Mucosa of stomach (tissue), 1 donor: ENCODE results near the gene VENTX.
"Not testable (repeated sequence)": the region's sequence is repeated elsewhere in the genome, so short reads cannot be mapped to it uniquely, and the experiment has no call there.

Source experiments
- H3K27me3 ChIP-seq: one replicate; pipeline ENCODE4 v1.7.0; 2013; ENCODE audit warnings: mild to moderate bottlenecking, low read length; ENCODE audit not compliant: control insufficient read depth, insufficient read depth
- H3K36me3 ChIP-seq: one replicate; pipeline ENCODE4 v1.7.0; 2013; ENCODE audit warnings: low read length; ENCODE audit not compliant: control insufficient read depth, insufficient read depth
- H3K4me1 ChIP-seq: one replicate; pipeline ENCODE4 v1.7.0; 2013; ENCODE audit warnings: mild to moderate bottlenecking, low read length; ENCODE audit not compliant: control insufficient read depth, insufficient read depth
- H3K4me3 ChIP-seq: one replicate; pipeline ENCODE4 v1.7.0; 2013; ENCODE audit warnings: low read length
- H3K9ac ChIP-seq: one replicate; pipeline ENCODE4 v1.7.0; 2013; ENCODE audit warnings: mild to moderate bottlenecking, low read length, moderate library complexity
- H3K9me3 ChIP-seq: one replicate; pipeline ENCODE4 v1.7.0; 2013; ENCODE audit warnings: mild to moderate bottlenecking, low read length, moderate library complexity; ENCODE audit not compliant: control insufficient read depth
- donor health status: Pancreatic carcinoma.

The VENTX gene

DNA sequence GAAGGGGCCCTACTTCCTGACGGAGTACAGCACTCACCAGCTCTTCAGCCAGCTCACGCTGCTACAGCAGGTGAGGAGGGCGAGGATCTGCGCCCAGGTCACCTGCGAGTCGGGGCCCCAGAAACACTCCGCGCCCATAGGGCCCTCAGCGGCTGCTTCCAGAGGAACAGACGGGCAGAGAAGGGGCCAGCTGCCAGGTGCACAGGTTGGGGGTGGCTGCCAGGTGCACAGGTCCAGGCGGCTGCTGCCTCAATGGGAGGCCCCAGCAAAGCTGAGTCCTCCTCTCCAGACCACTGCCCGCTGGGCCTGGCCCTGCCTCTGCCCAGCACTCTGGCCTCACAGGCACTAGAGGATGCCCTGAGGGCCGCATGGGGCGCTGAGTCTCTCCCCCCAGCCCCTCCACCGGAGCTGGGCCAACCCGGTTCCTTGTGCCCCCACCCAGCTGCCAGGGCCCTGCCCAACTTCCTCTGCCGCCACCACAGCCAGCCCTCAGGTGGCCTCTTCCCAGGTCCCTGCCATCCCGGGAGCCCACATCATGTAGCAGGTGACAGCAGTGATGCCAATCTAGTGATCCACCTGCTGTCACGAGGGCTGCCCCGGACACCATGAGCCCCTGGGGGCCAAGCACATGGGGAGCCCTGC is 24.7 kb upstream of the VENTX start:
- H3K4me1 ChIP-seq = no peaks in the 10 kb centered on the region
- H3K27me3 ChIP-seq = no peaks in the 10 kb centered on the region
- H3K9me3 ChIP-seq = no peaks in the 10 kb centered on the region
- H3K9ac ChIP-seq = no peak overlapping the region
- H3K4me3 ChIP-seq = no peak overlapping the region
- no peaks in the 10 kb centered on the region for H3K36me3 ChIP-seq

DNA sequence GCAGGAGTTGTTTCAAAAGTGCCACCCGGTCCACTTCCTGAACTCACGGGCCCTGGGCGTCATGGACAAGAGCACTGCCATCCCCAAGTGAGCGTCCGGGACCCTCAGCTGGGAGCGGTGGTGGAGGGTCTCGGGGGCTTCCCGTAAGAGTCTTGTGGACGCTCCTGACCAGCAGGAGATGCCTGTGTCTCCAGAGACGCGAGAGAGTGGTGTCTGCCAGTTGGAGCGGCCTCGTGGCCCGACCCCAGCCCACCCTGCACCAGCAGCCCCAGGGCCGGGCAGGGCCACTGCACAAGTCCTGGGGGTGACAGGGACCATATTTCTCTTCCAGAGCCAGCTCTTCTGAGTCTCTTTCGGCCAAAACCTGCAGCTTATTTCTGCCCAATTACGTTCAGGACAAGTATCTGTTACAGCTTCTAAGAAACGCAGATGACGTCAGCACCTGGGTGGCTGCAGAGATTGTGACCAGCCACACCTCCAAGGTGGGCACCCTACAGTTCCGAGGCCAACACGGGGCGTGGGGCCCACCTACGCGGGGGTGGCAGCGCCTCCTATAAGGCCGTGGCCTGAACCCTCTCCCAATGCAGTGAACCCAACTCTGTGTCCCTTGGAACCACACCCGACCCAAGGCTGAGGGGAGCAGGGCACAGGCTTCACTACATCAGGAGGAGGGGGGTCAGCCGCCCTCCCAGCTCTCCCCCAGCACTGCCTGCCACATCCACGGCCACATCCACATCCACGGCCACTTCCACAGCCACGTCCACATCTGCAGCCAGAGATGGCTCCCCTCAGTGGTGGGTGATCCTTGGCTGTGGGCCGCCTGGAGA is 23.8 kb upstream of the VENTX start:
- Histone ChIP-seq H3K4me3 (no peak overlapping the region), H3K9me3 (no peaks in the 10 kb centered on the region), H3K27me3 (peaks cover 1% of the 10 kb centered on the region), H3K9ac (no peak overlapping the region), H3K4me1 (no peaks in the 10 kb centered on the region), H3K36me3 (no peaks in the 10 kb centered on the region)

DNA sequence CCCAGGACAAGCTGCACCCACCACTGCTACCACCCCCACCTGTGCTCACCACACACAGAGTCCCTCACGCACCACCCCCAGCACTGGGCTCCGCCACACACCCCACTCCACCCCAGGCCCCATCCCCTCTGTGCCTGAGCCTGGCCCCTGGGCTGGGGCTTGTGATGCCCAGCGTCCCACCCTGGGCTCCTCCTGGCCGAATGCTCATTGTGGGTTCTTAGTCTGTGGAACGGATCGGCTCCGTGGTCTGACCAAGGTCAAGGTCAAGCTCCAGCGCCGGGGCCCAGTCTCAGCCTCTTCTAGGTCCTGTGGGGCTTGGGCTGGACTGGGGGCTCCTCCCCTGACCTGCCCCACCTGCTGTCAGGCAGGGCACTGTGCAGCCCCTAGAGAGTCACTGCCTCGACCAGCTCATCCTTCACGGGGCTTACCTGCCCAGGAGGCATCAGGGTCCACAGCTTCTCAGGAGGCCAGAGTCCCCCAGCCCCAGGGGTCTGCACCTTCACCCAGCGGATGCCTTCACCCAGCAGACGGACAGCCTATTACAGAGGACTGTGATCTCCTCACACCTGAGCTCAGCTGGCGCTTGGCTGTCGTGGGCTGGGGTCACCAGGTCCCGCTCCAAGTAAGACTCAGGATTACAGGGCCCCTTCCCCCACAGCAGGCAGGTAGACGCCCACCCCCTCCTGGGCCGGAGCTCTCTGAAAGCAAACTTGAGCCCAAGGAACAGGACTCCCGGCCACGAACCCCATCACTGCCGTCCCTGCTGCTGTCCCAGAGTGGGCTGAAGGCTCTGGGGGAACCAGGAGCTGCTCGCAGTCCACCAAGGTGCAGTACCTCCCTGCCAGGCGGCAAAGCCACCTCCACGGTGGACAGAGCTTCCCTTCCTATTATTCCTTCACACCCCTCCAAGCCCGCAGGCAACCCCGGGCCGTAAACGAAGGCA is 22.9 kb upstream of the VENTX start:
- no peak overlapping the region for H3K9ac ChIP-seq
- peaks cover 10% of the 10 kb centered on the region for H3K27me3 ChIP-seq
- no peaks in the 10 kb centered on the region for H3K4me1 ChIP-seq
- no peaks in the 10 kb centered on the region for H3K9me3 ChIP-seq
- no peak overlapping the region for H3K4me3 ChIP-seq
- no peaks in the 10 kb centered on the region for H3K36me3 ChIP-seq

DNA sequence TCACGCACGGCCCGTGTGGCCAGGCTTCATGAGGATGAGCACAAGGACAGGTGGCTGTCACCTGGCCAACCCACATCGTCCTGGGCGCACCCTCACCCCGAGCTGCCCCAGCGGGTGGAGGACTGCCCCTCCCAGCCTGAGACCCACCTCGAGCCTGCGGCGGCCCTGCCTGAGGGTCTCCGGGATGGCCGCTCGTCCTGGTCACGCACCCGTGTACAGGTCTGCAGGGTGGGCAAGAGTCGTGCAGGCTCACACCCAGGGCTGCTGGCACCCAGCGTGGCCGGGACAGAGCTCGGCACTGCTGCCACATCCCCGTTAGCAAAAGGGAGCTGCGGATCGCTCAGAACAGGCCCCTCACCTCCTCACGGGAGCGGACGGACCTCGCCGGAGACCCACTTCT is 22.1 kb upstream of the VENTX start:
- H3K27me3 ChIP-seq = peaks cover 12% of the 10 kb centered on the region
- H3K9me3 ChIP-seq = no peaks in the 10 kb centered on the region
- no peak overlapping the region for H3K9ac ChIP-seq
- no peak overlapping the region for H3K4me3 ChIP-seq
- H3K4me1 ChIP-seq = no peaks in the 10 kb centered on the region
- no peaks in the 10 kb centered on the region for H3K36me3 ChIP-seq

DNA sequence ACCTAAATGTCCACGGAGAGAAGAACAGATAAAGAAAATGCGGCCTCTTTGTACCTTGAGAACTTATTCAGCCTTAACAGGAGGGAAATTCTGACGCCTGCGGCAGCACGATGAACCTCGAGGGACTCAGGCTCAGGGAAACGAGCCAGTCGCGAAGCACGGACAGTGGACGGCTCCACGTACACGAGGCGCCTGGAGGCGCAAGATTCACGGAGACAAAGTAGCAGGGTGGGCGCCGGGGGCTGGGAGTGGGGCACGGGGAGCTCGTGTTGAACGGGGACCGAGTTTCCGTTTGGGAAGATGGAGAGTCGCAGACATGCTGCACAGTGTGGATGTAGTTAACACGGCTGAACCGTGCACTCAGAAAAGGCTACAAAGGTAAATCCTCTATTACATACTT is 20.9 kb upstream of the VENTX start:
- Histone ChIP-seq H3K9ac (no peak overlapping the region), H3K27me3 (peaks cover 18% of the 10 kb centered on the region), H3K4me3 (no peak overlapping the region), H3K9me3 (no peaks in the 10 kb centered on the region), H3K4me1 (no peaks in the 10 kb centered on the region), H3K36me3 (no peaks in the 10 kb centered on the region)

DNA sequence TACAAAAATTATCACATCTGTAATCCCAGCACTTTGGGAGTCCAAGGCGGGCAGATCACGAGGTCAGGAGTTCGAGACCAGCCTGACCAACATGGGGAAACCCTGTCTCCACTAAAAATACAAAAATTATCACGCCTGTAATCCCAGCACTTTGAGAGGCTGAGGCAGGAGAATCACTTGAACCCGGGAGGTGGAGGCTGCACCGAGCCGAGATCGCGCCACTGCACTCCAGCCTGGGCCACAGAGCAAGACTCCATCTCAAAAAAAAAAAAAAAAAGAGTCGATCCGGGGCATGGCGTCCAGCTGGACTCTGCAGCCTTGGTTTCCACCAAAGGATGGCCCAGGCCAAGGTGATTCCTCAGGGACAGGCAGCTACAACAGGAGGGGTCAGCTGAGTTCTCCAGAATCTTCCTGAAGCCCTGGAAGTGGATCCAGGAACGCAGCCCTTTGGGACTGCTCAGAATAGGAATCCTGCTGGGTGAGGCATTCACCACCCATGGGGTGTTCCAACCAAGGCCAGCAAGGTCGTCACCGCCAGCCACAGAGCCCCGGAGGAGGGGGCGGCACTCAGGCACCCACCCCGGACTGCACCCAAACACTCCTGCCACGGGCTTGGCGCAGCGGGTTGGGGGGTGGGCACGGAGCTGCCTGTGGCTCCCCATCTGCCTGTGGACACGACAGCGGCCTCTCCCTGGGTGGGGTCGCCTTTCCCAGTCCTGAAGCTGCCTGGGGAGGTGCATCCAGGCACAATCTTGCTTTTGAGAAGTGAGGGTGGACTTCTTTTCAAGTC is 19.7 kb upstream of the VENTX start:
- Histone ChIP-seq H3K27me3 (peaks cover 18% of the 10 kb centered on the region), H3K9ac (no peak overlapping the region)

DNA sequence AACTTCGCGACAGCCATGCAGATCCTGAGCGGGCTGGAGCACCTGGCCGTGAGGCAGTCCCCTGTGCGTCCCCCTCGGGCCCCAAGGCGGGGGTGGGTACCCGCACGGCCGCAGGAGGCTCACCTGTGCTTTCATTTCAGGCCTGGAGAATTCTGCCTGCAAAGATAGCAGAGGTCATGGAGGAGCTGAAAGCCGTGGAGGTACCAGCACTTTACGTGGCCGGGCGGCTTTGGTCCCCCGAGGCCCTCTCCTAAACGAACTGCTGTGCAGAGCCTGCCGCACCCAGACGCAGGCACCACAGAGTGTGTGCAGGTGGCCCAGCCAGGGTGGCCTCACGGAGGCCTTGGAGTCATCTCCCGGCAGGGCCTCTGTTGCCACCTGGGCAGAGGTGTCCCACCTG is 18.8 kb upstream of the VENTX start:
- no peaks in the 10 kb centered on the region for H3K4me1 ChIP-seq
- no peak overlapping the region for H3K9ac ChIP-seq
- no peaks in the 10 kb centered on the region for H3K36me3 ChIP-seq
- H3K27me3 ChIP-seq = peaks cover 18% of the 10 kb centered on the region
- H3K9me3 ChIP-seq = no peaks in the 10 kb centered on the region
- H3K4me3 ChIP-seq = no peak overlapping the region

More for the DNA sequence above, 19.7 kb upstream of the VENTX start:
- Histone ChIP-seq H3K36me3 (no peaks in the 10 kb centered on the region), H3K4me3 (no peak overlapping the region), H3K9me3 (no peaks in the 10 kb centered on the region), H3K4me1 (no peaks in the 10 kb centered on the region)

DNA sequence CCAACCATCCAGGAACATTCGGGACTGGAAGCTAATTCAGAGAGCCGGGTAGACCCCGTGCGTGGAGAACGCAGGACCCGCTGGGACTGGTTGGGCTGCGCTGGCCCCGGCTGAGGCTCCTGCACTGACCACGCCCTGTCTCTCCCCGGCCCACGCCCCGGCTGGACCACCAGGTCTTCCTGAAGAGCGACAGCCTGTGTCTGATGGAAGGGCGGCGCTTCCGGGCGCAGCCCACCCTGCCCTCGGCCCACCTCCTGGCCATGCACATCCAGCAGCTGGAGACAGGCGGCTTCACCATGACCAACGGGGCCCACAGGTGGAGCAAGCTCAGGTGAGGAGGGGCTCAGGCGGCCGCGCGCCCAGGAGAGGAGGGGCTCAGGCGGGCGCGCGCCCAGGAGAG is 17.9 kb upstream of the VENTX start:
- Histone ChIP-seq H3K4me3 (no peak overlapping the region), H3K9me3 (no peaks in the 10 kb centered on the region), H3K27me3 (peaks cover 24% of the 10 kb centered on the region), H3K9ac (no peak overlapping the region), H3K4me1 (no peaks in the 10 kb centered on the region), H3K36me3 (no peaks in the 10 kb centered on the region)

DNA sequence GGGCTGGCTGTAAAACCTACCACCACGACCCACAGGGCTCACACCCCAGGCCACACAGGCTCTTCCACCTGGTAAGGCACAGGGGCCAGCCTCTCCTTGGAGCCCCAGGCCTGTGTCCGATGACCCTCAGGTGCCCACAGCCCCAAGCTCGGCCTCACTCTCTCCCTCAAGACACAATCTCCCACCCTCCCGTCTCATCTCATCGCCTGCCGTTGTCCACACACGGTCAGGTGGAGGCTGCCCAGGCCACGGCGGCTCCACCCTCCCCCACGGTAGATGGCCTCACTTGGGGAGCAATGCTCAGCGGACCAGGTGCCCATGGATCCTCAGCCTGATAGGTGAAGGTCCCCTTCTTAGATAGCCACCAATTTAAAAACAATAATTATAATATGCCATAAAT is 16.3 kb upstream of the VENTX start:
- no peak overlapping the region for H3K4me3 ChIP-seq
- no peaks in the 10 kb centered on the region for H3K9me3 ChIP-seq
- H3K4me1 ChIP-seq = no peaks in the 10 kb centered on the region
- no peak overlapping the region for H3K9ac ChIP-seq
- no peaks in the 10 kb centered on the region for H3K36me3 ChIP-seq
- H3K27me3 ChIP-seq = peaks cover 24% of the 10 kb centered on the region

DNA sequence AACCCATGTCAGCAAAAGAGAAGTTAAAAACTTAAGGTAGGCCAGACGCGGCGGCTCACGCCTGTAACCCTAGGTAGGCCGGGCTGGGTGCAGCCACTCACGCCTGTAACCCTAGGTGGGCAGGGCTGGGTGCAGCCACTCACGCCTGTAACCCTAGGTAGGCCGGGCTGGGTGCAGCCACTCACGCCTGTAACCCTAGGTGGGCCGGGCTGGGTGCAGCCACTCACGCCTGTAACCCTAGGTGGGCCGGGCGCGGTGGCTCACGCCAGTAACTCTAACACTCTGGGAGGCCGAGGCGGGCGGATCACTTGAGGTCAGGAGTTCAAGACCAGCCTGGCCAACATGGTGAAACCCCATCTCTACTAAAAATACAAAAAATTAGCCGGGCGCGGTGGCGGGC is 15.9 kb upstream of the VENTX start:
- not testable (repeated sequence) for H3K4me1 ChIP-seq, H3K36me3 ChIP-seq, H3K9ac ChIP-seq, H3K9me3 ChIP-seq, H3K4me3 ChIP-seq
- peaks cover 26% of the 10 kb centered on the region for H3K27me3 ChIP-seq

DNA sequence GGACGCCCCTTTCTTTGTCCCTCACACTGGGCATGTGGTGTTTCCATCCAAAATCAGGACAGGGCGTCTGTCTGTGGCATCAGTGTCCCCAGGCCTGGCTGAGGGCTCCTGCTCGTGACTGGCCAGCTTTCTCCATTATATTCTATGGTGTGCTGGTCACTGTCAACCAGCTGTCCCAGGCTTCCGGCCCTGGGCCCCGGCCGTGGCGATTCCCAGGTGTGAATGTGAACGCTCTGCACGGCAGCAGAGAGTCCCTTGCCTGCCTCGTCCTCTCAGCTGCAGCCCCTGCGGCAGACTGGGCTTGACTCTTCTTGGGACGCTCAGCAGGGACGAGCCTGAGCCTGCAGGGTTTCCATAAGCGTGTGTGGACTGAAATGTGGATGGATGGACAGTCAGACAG is 13.6 kb upstream of the VENTX start:
- Histone ChIP-seq H3K27me3 (peaks cover 34% of the 10 kb centered on the region), H3K9ac (no peak overlapping the region), H3K4me1 (no peaks in the 10 kb centered on the region), H3K9me3 (no peaks in the 10 kb centered on the region), H3K36me3 (no peaks in the 10 kb centered on the region), H3K4me3 (no peak overlapping the region)
